HCT116 (cell line): ENCODE results near the gene SPRED2. TPM values are rescaled to one million over a fixed set of nuclear protein-coding genes. Genes with fewer than 3 reads are reported as not detected.

Experiments
- ATAC-seq: fragments of 200-7000 bp; cut with Tn5 transposase; 2 replicates; pipeline ENCODE4 v1.9.1; 2020; ENCODE audit warnings: mild to moderate bottlenecking, moderate library complexity
- BruUV-seq: library from RNA; stranded (reverse); fragments of 400-500 nt; replicated peaks from 2 replicates; lab custom pipeline; 2021; lab: Mats Ljungman, UMichigan
- CTCF ChIA-PET: fragments of 300-600 bp; sonication (Branson Sonifier 250); formaldehyde crosslinking; loops from one replicate; lab custom pipeline; 2021; ENCODE audit warnings: antibody characterized with exemption; lab: Charles Lee
- POLR2A ChIA-PET: fragments of 300-600, 350-600 bp; sonication (Branson Sonifier 250); formaldehyde crosslinking; loops from one replicate; lab custom pipeline; 2021; ENCODE audit warnings: antibody characterized with exemption; lab: Charles Lee
- RAD21 ChIA-PET, 2 experiments: fragments of 300-600 bp; sonication (Branson Sonifier 250); formaldehyde crosslinking; loops; one replicate each; lab custom pipeline; 2023; ENCODE audit warnings: low total read pairs in 2 of 2; ENCODE audit not compliant: uncharacterized antibody in 2 of 2, unreplicated experiment in 2 of 2, low non-redundant PET in 1 of 2; lab: Charles Lee
- DNase-seq: peaks from one replicate; pipeline ENCODE4 v3.0.0-alpha.2; 2010; ENCODE audit warnings: low read depth, low spot score
- H2AFZ ChIP-seq: fragments of 200-600 bp; shearing (Covaris generic), sonication (generic); 2 replicates; pipeline ENCODE4 v1.6.1; 2017; ENCODE audit warnings: low read depth, mixed run types, mixed read lengths, antibody characterized with exemption, low read length; ENCODE audit not compliant: poor library complexity, severe bottlenecking
- H3K27ac ChIP-seq: 2 replicates; pipeline ENCODE4 v1.5.1; 2012; ENCODE audit warnings: low read depth, low read length
- H3K27me3 ChIP-seq: fragments of 200-600 bp; sonication (generic); 2 replicates; pipeline ENCODE4 v1.6.1; 2016; ENCODE audit warnings: mixed run types, low read length, mixed read lengths; ENCODE audit not compliant: insufficient read depth
- H3K36me3 ChIP-seq, 2 experiments: fragments of 200-500 bp in 1 of 2; fragments of 200-600 bp in 1 of 2; sonication (Bioruptor generic) in 1 of 2; sonication (generic) in 1 of 2; 2 replicates each; pipeline versions ENCODE4 v1.5.1 to v1.6.1; 2014 to 2016; ENCODE audit warnings: low read length in 2 of 2, inconsistent platforms in 1 of 2, mixed read lengths in 1 of 2, mixed run types in 1 of 2; ENCODE audit not compliant: insufficient read depth in 2 of 2, control insufficient read depth in 1 of 2
- H3K4me1 ChIP-seq, 2 experiments: fragments of 200-600 bp in 1 of 2; sonication (generic) in 1 of 2; 2 replicates each; pipeline versions ENCODE4 v1.5.1 to v1.6.1; 2012 to 2017; ENCODE audit warnings: low read length in 2 of 2, inconsistent platforms in 1 of 2, mild to moderate bottlenecking in 1 of 2, mixed read lengths in 1 of 2, mixed run types in 1 of 2, moderate library complexity in 1 of 2; ENCODE audit not compliant: insufficient read depth in 2 of 2, control insufficient read depth in 1 of 2
- H3K4me2 ChIP-seq: fragments of 200-600 bp; sonication (generic); 2 replicates; pipeline ENCODE4 v1.6.1; 2017; ENCODE audit warnings: mixed run types, low read length, mixed read lengths
- H3K4me3 ChIP-seq, 2 experiments: fragments of 200-600 bp in 1 of 2; sonication (generic) in 1 of 2; replicated peaks in 1 of 2; 2 replicates each; pipeline ENCODE4 v1.5.1; 2011 to 2016; ENCODE audit warnings: low read length in 2 of 2, control low read depth in 1 of 2, low read depth in 1 of 2, mild to moderate bottlenecking in 1 of 2, mixed read lengths in 1 of 2, mixed run types in 1 of 2
- H3K79me2 ChIP-seq: fragments of 200-600 bp; sonication (generic); 2 replicates; pipeline ENCODE4 v1.6.1; 2017; ENCODE audit warnings: mild to moderate bottlenecking, mixed run types, low read length, moderate library complexity, mixed read lengths; ENCODE audit not compliant: insufficient read depth
- H3K9ac ChIP-seq: fragments of 200-600 bp; sonication (generic); 2 replicates; pipeline ENCODE4 v1.6.1; 2016; ENCODE audit warnings: low read length, mixed read lengths
- H3K9me2 ChIP-seq: fragments of 200-600 bp; sonication (generic), shearing (Covaris generic); 2 replicates; pipeline ENCODE4 v1.6.1; 2017; ENCODE audit warnings: mixed run types, mild to moderate bottlenecking, moderate library complexity; ENCODE audit not compliant: insufficient read depth
- H3K9me3 ChIP-seq, 2 experiments: fragments of 200-500 bp in 1 of 2; fragments of 200-600 bp in 1 of 2; sonication (Bioruptor generic) in 1 of 2; sonication (generic) in 1 of 2; 2 replicates each; pipeline ENCODE4 v1.6.1; 2014 to 2017; ENCODE audit warnings: low read length in 2 of 2, mixed read lengths in 2 of 2, inconsistent platforms in 1 of 2, low read depth in 1 of 2, mild to moderate bottlenecking in 1 of 2, mixed run types in 1 of 2, moderate library complexity in 1 of 2; ENCODE audit not compliant: control insufficient read depth in 1 of 2, insufficient read depth in 1 of 2
- H4K20me1 ChIP-seq: fragments of 200-600 bp; sonication (generic), shearing (Covaris generic); 2 replicates; pipeline ENCODE4 v1.6.1; 2017; ENCODE audit warnings: mixed run types, mild to moderate bottlenecking, moderate library complexity; ENCODE audit not compliant: insufficient read depth
- CBX3 ChIP-seq: IDR thresholded peaks from 2 replicates; pipeline ENCODE4 v1.6.1; 2012; ENCODE audit warnings: low read depth
- CEBPB ChIP-seq: IDR thresholded peaks from 2 replicates; pipeline ENCODE4 v1.6.1; 2012; ENCODE audit warnings: low read depth
- CTCF ChIP-seq, 3 experiments: fragments of 200-600 bp in 1 of 3; sonication (generic) in 1 of 3; IDR thresholded peaks in 2 of 3; conservative IDR thresholded peaks in 1 of 3; 2 replicates each; pipeline ENCODE4 v1.5.1; 2012 to 2017; ENCODE audit warnings: low read depth in 2 of 3, low read length in 2 of 3, antibody characterized with exemption in 1 of 3, borderline replicate concordance in 1 of 3, control low read depth in 1 of 3, mild to moderate bottlenecking in 1 of 3, mixed read lengths in 1 of 3, mixed run types in 1 of 3, moderate library complexity in 1 of 3; ENCODE audit not compliant: insufficient read depth in 1 of 3
- EGR1 ChIP-seq: IDR thresholded peaks from 2 replicates; pipeline ENCODE4 v1.6.1; 2012; ENCODE audit warnings: low read depth
- ELF1 ChIP-seq: IDR thresholded peaks from 2 replicates; pipeline ENCODE4 v1.6.1; 2012; ENCODE audit warnings: low read depth, borderline replicate concordance
- EZH2 ChIP-seq: fragments of 200-600 bp; sonication (generic); IDR thresholded peaks from 2 replicates; pipeline ENCODE4 v1.6.1; 2017; ENCODE audit warnings: antibody characterized with exemption, mixed run types
- EZH2phosphoT487 ChIP-seq: fragments of 200-600 bp; IDR thresholded peaks from 2 replicates; pipeline ENCODE4 v1.6.1; 2018; ENCODE audit warnings: antibody characterized with exemption, borderline replicate concordance
- MAX ChIP-seq: IDR thresholded peaks from 2 replicates; pipeline ENCODE4 v1.6.1; 2012
- POLR2A ChIP-seq: IDR thresholded peaks from 2 replicates; pipeline ENCODE4 v1.7.0; 2011; ENCODE audit warnings: borderline replicate concordance; ENCODE audit not compliant: insufficient read depth, insufficient read length; ENCODE audit errors: extremely low read depth
- POLR2AphosphoS5 ChIP-seq: IDR thresholded peaks from 2 replicates; pipeline ENCODE4 v1.6.1; 2011; ENCODE audit warnings: mild to moderate bottlenecking, low read depth, low read length, moderate library complexity
- SIN3A ChIP-seq: IDR thresholded peaks from 2 replicates; pipeline ENCODE4 v1.6.1; 2012; ENCODE audit warnings: low read depth
- SP1 ChIP-seq: IDR thresholded peaks from 2 replicates; pipeline ENCODE4 v1.6.1; 2012; ENCODE audit warnings: low read depth
- SRF ChIP-seq: IDR thresholded peaks from 2 replicates; pipeline ENCODE4 v1.6.1; 2012; ENCODE audit warnings: low read depth
- TCF7L2 ChIP-seq: IDR thresholded peaks from 2 replicates; pipeline ENCODE4 v1.7.0; 2011; ENCODE audit warnings: borderline replicate concordance, inconsistent platforms; ENCODE audit not compliant: insufficient read depth, insufficient read length; ENCODE audit errors: extremely low read depth
- YY1 ChIP-seq: IDR thresholded peaks from 2 replicates; pipeline ENCODE4 v1.6.1; 2011; ENCODE audit warnings: low read length, low read depth, moderate library complexity, mild to moderate bottlenecking; ENCODE audit not compliant: insufficient replicate concordance; ENCODE audit errors: extremely low read depth
- ZBTB33 ChIP-seq: IDR thresholded peaks from 2 replicates; pipeline ENCODE4 v1.6.1; 2011; ENCODE audit warnings: mild to moderate bottlenecking, low read length, moderate library complexity; ENCODE audit not compliant: insufficient replicate concordance; ENCODE audit errors: extremely low read depth
- ZFX ChIP-seq: fragments of 450-650 bp; IDR thresholded peaks from 2 replicates; pipeline ENCODE4 v1.6.1; 2017
- ZNF274 ChIP-seq: fragments of 200-500 bp; sonication (Bioruptor generic); IDR thresholded peaks from 2 replicates; pipeline ENCODE4 v1.6.1; 2014; ENCODE audit warnings: mild to moderate bottlenecking, low read depth, low read length, inconsistent platforms
- intact Hi-C: fragments of 100-400 bp; cut with micrococcal nuclease; formaldehyde crosslinking; loops from 2 replicates; pipeline ENCODE4 v1.10.0; 2022
- total RNA-seq: library from RNA; stranded (reverse); gene quantifications from one replicate; pipeline ENCODE4 v1.2.1, GENCODE V29; 2021; ENCODE audit not compliant: unreplicated experiment
- TF ChIP-seq, protein P1 (sequence below): IDR thresholded peaks from 2 replicates; pipeline ENCODE4 v1.6.1; 2012; ENCODE audit warnings: low read depth
- TF ChIP-seq, protein P2 (sequence below): IDR thresholded peaks from 2 replicates; pipeline ENCODE4 v1.6.1; 2012

Gene SPRED2
- total RNA-seq, 1 experiment from 2014 or later: 62.6 TPM

- Histone ChIP-seq H3K9ac (no peak overlapping the region), H3K9me2 (no peaks in the 10 kb centered on the region), H3K27ac (no peak overlapping the region), H3K27me3 (no peaks in the 10 kb centered on the region), H3K4me1 (no peaks in the 10 kb centered on the region), H3K79me2 (no peaks in the 10 kb centered on the region), H2AFZ (no peak overlapping the region), H3K36me3 (0 out of 4 replicates have a peak, but pooled peaks cover 3 to 6% of the 10 kb centered on the region in 2 experiments), H3K4me3 (no peak overlapping the region), H4K20me1 (no peaks in the 10 kb centered on the region), H3K9me3 (no peaks in the 10 kb centered on the region), H3K4me2 (no peak overlapping the region)
- BruUV-seq: no TSS peak
- DNase-seq: no peak
- POLR2A ChIA-PET: no interaction called here
- RAD21 ChIA-PET: no interaction called here
- CTCF ChIA-PET: interaction anchor here (1.4 kb wide), 1 partner anchor 12 kb away, joined by 3 read pairs; no protein-coding TSS in a partner anchor
- intact Hi-C loops: no loop called here
- TF ChIP-seq CTCF (IDR thresholded peaks at IDR 0.05 in 2 of 3, conservative IDR thresholded peaks at IDR 0.05 in 1 of 3; ENCODE audit: borderline replicate concordance in 1 of 3, insufficient read depth in 1 of 3, low read depth in 2 of 3, low read length in 2 of 3): no peak
- no peak for TF ChIP-seq ZNF274
- TF ChIP-seq, protein P1, sequence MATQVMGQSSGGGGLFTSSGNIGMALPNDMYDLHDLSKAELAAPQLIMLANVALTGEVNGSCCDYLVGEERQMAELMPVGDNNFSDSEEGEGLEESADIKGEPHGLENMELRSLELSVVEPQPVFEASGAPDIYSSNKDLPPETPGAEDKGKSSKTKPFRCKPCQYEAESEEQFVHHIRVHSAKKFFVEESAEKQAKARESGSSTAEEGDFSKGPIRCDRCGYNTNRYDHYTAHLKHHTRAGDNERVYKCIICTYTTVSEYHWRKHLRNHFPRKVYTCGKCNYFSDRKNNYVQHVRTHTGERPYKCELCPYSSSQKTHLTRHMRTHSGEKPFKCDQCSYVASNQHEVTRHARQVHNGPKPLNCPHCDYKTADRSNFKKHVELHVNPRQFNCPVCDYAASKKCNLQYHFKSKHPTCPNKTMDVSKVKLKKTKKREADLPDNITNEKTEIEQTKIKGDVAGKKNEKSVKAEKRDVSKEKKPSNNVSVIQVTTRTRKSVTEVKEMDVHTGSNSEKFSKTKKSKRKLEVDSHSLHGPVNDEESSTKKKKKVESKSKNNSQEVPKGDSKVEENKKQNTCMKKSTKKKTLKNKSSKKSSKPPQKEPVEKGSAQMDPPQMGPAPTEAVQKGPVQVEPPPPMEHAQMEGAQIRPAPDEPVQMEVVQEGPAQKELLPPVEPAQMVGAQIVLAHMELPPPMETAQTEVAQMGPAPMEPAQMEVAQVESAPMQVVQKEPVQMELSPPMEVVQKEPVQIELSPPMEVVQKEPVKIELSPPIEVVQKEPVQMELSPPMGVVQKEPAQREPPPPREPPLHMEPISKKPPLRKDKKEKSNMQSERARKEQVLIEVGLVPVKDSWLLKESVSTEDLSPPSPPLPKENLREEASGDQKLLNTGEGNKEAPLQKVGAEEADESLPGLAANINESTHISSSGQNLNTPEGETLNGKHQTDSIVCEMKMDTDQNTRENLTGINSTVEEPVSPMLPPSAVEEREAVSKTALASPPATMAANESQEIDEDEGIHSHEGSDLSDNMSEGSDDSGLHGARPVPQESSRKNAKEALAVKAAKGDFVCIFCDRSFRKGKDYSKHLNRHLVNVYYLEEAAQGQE: no peak
- TF ChIP-seq TCF7L2: no peak
- TF ChIP-seq, protein P2, sequence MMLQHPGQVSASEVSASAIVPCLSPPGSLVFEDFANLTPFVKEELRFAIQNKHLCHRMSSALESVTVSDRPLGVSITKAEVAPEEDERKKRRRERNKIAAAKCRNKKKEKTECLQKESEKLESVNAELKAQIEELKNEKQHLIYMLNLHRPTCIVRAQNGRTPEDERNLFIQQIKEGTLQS: no peak
- TF ChIP-seq SP1: no peak
- no peak for TF ChIP-seq EZH2
- no peak for TF ChIP-seq SIN3A
- no peak for TF ChIP-seq CEBPB
- no peak for TF ChIP-seq POLR2A
- TF ChIP-seq POLR2AphosphoS5: no peak
- TF ChIP-seq CBX3: no peak
- no peak for TF ChIP-seq EZH2phosphoT487
- TF ChIP-seq SRF: no peak
- TF ChIP-seq YY1: no peak
- no peak for TF ChIP-seq EGR1
- TF ChIP-seq MAX: no peak
- TF ChIP-seq ELF1: no peak
- no peak for TF ChIP-seq ZBTB33
- TF ChIP-seq ZFX: no peak
- no peak for ATAC-seq
Observed at GRCh38 chr2:65277118-65277517, 155.3 kb downstream of the SPRED2 start.
